GM12878 (cell line): ENCODE measurements around the gene LASP1.

Source experiments
- ETV6 ChIP-seq, 2 experiments: fragments of 450-650 bp in 1 of 2; IDR thresholded peaks in 1 of 2; conservative IDR thresholded peaks in 1 of 2; 2 replicates each; pipeline ENCODE4 v1.6.1; 2014; ENCODE audit warnings: antibody characterized with exemption in 1 of 2, borderline replicate concordance in 1 of 2, low read depth in 1 of 2, mild to moderate bottlenecking in 1 of 2, moderate library complexity in 1 of 2
- GABPA ChIP-seq: IDR thresholded peaks from 2 replicates; pipeline ENCODE4 v1.6.1; 2014; ENCODE audit warnings: antibody characterized with exemption, low read depth, mild to moderate bottlenecking, inconsistent platforms
- HDAC2 ChIP-seq: fragments of 200-600 bp; sonication (generic); IDR thresholded peaks from 2 replicates; pipeline ENCODE4 v1.6.1; 2017
- JUND ChIP-seq: IDR thresholded peaks from 2 replicates; pipeline ENCODE4 v1.6.1; 2012; ENCODE audit warnings: low read depth, mild to moderate bottlenecking, low read length, improper control_type of control experiment, moderate library complexity
- NFYA ChIP-seq: IDR thresholded peaks from 2 replicates; pipeline ENCODE4 v1.6.1; 2011; ENCODE audit warnings: low read depth, mild to moderate bottlenecking, low read length, improper control_type of control experiment, borderline replicate concordance
- NFYB ChIP-seq: IDR thresholded peaks from 2 replicates; pipeline ENCODE4 v1.6.1; 2011; ENCODE audit warnings: low read depth, mild to moderate bottlenecking, low read length, improper control_type of control experiment, moderate library complexity; ENCODE audit not compliant: insufficient read depth
- POLR2A ChIP-seq: IDR thresholded peaks from 2 replicates; pipeline ENCODE4 v1.6.1; 2011; ENCODE audit warnings: low read depth, mild to moderate bottlenecking, low read length
- SMC3 ChIP-seq: IDR thresholded peaks from 2 replicates; pipeline ENCODE4 v1.6.1; 2011; ENCODE audit warnings: low read length, improper control_type of control experiment, borderline replicate concordance
- TARDBP ChIP-seq: IDR thresholded peaks from 2 replicates; pipeline ENCODE4 v1.6.1; 2016; ENCODE audit warnings: borderline replicate concordance
- ZZZ3 ChIP-seq: IDR thresholded peaks from 2 replicates; pipeline ENCODE4 v1.6.1; 2011; ENCODE audit warnings: low read depth; ENCODE audit not compliant: control insufficient read depth, insufficient read length
- TF ChIP-seq, protein P1 (sequence below): fragments of 450-650 bp; IDR thresholded peaks from 2 replicates; pipeline ENCODE4 v1.6.1; 2017; ENCODE audit warnings: low read depth, mild to moderate bottlenecking, moderate library complexity
- TF ChIP-seq, protein P2 (sequence below), 3 experiments: IDR thresholded peaks in 2 of 3; conservative IDR thresholded peaks in 1 of 3; 2 replicates each; pipeline ENCODE4 v1.5.1; 2011; ENCODE audit warnings: low read depth in 3 of 3, low read length in 3 of 3, mild to moderate bottlenecking in 3 of 3, control low read depth in 2 of 3, moderate library complexity in 2 of 3, inconsistent platforms in 1 of 3, mixed read lengths in 1 of 3; ENCODE audit not compliant: control insufficient read depth in 2 of 3, insufficient read depth in 1 of 3; ENCODE audit errors: extremely low read depth in 1 of 3
- TF ChIP-seq, protein P3 (sequence below): IDR thresholded peaks from 2 replicates; pipeline ENCODE4 v1.6.1; 2011; ENCODE audit warnings: borderline replicate concordance, low read depth, mild to moderate bottlenecking, moderate library complexity, mixed read lengths, low read length; ENCODE audit not compliant: insufficient read depth; ENCODE audit errors: extremely low read length

DNA sequence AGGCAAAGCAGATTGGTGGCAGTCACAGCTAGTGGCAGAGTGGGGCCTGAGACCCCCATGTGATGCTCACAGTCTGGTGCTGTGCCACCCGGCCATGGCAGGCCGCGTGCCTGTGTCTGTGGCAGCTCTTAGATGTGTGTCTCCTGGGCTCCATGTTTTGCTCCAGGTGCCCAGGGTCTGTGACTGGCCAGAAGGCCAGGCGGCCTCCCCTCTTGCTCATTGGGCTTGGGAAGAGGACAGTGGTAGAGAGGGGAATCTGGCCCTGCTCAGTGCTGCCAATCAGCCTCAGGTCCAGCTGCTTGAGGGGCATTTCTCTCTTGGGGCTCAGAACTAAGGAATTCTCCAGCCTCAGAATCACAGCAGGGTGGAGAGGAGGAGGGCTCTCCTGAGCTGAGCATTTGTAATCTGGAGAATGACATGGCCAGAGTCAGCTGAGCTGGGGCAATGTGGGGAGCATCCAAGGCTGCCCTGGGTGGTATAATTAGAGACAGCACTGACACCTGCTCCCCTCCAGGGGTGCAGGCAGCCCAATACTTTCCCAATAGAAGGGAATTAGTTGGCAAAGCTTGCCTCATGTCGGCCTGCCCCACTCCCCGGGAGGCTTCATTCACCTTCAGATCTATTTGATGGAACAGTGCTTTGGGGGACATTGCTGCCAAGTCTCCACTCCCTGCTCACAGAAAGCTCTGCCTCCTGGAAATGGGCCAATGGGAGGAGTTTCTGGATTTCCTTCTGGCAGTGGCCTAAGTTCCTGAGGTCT lies 52.9 kb downstream of the LASP1 start:
- TF ChIP-seq HDAC2, result no peak
- TF ChIP-seq SMC3, result no peak
- TF ChIP-seq JUND, result no peak
- no peak for TF ChIP-seq TARDBP
- TF ChIP-seq, protein P1, sequence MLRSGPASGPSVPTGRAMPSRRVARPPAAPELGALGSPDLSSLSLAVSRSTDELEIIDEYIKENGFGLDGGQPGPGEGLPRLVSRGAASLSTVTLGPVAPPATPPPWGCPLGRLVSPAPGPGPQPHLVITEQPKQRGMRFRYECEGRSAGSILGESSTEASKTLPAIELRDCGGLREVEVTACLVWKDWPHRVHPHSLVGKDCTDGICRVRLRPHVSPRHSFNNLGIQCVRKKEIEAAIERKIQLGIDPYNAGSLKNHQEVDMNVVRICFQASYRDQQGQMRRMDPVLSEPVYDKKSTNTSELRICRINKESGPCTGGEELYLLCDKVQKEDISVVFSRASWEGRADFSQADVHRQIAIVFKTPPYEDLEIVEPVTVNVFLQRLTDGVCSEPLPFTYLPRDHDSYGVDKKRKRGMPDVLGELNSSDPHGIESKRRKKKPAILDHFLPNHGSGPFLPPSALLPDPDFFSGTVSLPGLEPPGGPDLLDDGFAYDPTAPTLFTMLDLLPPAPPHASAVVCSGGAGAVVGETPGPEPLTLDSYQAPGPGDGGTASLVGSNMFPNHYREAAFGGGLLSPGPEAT, result no peak
- no peak for TF ChIP-seq NFYA
- TF ChIP-seq ZZZ3, result no peak
- no peak for TF ChIP-seq GABPA
- TF ChIP-seq POLR2A, result peak; percentile 51
- no peak for TF ChIP-seq NFYB
- TF ChIP-seq, protein P2, sequence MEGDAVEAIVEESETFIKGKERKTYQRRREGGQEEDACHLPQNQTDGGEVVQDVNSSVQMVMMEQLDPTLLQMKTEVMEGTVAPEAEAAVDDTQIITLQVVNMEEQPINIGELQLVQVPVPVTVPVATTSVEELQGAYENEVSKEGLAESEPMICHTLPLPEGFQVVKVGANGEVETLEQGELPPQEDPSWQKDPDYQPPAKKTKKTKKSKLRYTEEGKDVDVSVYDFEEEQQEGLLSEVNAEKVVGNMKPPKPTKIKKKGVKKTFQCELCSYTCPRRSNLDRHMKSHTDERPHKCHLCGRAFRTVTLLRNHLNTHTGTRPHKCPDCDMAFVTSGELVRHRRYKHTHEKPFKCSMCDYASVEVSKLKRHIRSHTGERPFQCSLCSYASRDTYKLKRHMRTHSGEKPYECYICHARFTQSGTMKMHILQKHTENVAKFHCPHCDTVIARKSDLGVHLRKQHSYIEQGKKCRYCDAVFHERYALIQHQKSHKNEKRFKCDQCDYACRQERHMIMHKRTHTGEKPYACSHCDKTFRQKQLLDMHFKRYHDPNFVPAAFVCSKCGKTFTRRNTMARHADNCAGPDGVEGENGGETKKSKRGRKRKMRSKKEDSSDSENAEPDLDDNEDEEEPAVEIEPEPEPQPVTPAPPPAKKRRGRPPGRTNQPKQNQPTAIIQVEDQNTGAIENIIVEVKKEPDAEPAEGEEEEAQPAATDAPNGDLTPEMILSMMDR (IDR thresholded peaks at IDR 0.05 in 2 of 3, conservative IDR thresholded peaks at IDR 0.05 in 1 of 3; ENCODE audit: control insufficient read depth in 2 of 3, extremely low read depth in 1 of 3, insufficient read depth in 1 of 3, low read depth in 3 of 3, low read length in 3 of 3), result no peak
- TF ChIP-seq, protein P3, sequence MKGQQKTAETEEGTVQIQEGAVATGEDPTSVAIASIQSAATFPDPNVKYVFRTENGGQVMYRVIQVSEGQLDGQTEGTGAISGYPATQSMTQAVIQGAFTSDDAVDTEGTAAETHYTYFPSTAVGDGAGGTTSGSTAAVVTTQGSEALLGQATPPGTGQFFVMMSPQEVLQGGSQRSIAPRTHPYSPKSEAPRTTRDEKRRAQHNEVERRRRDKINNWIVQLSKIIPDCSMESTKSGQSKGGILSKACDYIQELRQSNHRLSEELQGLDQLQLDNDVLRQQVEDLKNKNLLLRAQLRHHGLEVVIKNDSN, result no peak
- TF ChIP-seq ETV6 (conservative IDR thresholded peaks at IDR 0.05 in 1 of 2, IDR thresholded peaks at IDR 0.05 in 1 of 2; ENCODE audit: borderline replicate concordance in 1 of 2, low read depth in 1 of 2), result no peak
